GM18861 (cell line): ENCODE data around the gene ANK2.
"Not testable (repeated sequence)": the region's sequence is repeated elsewhere in the genome, so short reads cannot be mapped to it uniquely, and the experiment has no call there.

Source experiments
- ATAC-seq: cut with Tn5 transposase; IDR thresholded peaks from one replicate; pipeline ENCODE4 v1.9.1; 2021; ENCODE audit not compliant: unreplicated experiment

The ANK2 gene

GRCh38 chr4:113050837-113051236, 1.4 kb downstream of the ANK2 start:
- ATAC-seq = no peak

DNA sequence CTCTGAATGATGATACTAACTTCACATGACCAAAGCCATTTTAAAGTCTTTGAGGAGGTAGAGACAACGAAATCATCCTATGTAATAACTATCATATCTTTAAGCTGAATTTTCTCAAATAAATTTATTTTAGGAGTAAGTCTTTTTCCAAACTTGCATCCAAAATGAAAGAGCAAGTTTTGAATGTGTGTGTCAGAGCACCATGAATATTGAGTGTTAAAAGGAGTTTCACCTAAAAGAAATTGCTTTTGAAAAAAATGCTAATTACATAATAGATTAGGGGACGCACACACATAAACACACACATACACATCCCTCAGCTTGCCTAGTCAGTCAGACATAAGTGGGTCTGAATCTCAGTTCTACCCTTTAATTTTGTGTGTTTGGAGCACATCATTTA, 1.9 kb downstream of the ANK2 start:
- no peak for ATAC-seq

GRCh38 chr4:113052379-113052951, 3.0 kb downstream of the ANK2 start:
- ATAC-seq = no peak

DNA sequence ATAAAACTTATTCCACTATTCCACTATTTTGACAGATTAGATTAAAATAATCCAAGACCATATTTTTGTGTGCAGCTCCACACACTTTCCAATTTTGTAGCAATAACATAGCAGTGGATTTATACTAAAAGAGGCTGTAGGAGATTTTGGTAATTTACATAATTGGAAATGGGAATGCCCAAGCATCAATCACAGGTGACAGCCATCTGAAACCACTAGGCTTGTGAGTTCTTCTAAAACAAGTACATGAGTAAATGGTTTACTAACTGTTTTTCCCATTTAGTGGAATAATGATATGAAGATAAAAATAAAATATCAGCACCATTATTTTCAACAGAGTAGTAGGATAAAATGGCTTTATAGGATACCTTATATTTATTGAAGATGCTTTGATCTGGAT, 4.4 kb downstream of the ANK2 start:
- ATAC-seq = no peak

DNA sequence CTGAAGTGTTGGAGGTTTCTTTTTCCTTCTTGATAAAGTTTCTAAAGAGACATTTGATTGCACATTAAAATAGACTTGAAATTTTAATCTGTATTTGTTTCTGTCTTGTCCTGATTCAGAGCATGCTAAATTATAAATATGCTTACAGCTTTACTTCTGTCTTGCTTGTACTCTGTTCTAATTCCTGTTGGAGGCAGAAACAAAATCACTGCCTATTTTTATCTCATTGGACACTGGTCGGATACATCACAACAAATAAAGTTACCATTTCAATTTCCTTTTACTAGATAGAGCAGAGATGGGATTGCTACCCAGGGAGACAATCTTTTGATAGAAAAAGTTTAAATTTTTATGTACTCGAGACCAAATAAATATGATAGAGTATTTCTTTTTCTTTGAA, 6.9 kb downstream of the ANK2 start:
- no peak for ATAC-seq

GRCh38 chr4:113057891-113058290, 8.4 kb downstream of the ANK2 start:
- no peak for ATAC-seq

- ATAC-seq = no peak
Measured at GRCh38 chr4:113059449-113060182, 10.2 kb downstream of the ANK2 start.

DNA sequence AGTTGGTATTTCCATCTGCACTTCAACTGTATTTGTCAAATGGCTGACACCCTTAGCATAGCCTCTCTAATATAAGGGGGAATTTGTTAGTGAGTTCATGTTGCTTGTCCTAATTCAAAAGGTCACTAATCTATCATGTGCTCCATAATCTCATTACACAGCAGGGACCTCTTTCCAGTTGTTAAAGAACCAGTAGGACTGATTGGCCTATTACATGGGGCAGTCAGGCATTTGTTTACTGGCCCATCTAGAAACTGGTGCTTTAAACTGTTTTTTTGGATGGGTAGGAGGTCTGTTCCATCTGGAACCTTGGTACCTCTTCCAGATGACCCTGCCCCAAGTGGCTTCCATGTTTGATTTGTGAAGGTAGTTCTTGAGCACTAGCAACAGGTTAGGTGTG, 11.4 kb downstream of the ANK2 start:
- no peak for ATAC-seq

DNA sequence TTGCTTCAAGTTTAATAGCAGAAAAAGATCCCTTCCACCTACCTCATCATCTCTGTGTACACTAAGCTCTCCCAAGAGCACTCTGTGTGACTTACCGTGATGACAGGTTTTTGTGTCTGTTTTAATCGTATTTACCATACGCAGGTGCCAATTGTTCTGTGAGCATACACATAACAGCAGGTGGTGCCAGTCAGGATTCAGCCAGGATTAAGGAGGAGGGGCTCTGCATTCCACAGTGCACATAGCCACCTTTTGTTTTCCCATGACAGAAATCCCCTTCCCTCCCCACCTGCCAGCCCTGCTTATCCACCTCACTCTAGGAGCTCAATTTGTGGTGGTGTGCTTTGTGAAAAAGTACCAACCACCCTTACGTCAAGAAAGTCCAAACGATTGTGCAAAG, 14.8 kb downstream of the ANK2 start:
- ATAC-seq = no peak

DNA sequence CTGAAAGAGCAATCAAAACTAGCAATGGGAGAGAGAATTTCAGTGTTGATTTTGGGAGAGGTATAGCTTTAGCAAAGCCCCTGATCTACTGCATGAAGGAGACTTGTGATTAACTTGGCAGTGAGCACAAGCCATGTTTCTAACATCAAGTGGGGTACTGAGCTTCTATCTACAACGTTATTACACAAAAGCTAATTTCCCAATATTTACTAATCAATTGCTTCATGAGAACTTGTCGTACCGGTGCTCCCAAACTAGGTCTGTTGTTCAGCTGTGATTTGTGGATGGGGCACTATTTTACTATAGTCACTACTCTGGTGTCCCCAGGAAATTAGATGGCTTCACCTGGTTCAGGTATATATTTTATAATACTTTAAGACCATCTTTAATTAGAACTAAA, 16.2 kb downstream of the ANK2 start:
- ATAC-seq = no peak

DNA sequence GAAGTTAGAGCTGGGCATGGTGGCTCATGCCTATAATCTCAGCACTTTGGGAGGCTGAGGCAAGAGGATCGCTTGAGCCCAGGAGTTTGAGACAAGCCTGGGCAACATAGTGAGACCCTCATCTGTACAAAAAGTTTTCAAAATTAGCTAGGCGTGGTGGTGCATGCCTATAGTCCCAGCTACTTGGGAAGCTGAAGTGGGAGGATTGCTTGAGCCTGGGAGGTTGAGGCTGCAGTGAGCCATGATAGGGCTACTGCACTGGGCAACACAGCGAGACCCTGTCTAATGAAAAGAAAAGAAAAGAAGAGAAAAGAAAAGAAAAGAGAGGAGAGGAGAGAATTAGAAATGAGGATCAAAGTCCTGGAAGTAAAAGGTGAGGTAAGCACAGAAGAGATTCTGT, 19.3 kb downstream of the ANK2 start:
- ATAC-seq = not testable (repeated sequence)

- ATAC-seq = no peak
Measured at GRCh38 chr4:113069212-113069892, 19.9 kb downstream of the ANK2 start.

GRCh38 chr4:113070755-113071154, 21.3 kb downstream of the ANK2 start:
- no peak for ATAC-seq

DNA sequence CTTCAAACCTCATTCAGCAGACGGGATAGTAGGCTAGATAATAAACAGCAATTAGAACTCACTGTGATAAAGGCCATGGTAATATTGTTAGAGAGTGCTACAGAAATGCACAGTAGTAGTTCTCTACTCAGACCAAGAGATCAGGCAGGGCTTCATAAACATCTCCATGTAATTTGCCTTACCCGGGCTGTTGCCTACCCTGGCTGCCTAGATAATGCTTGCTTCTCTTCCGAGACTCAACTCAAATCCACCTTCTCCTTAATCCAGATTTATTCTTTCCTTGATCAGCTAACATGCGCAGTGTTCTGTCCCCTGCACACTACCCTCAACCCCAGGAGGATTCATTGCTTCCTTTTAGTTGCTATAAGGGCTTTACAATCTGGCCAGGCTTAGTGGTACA, 21.8 kb downstream of the ANK2 start:
- ATAC-seq = no peak

DNA sequence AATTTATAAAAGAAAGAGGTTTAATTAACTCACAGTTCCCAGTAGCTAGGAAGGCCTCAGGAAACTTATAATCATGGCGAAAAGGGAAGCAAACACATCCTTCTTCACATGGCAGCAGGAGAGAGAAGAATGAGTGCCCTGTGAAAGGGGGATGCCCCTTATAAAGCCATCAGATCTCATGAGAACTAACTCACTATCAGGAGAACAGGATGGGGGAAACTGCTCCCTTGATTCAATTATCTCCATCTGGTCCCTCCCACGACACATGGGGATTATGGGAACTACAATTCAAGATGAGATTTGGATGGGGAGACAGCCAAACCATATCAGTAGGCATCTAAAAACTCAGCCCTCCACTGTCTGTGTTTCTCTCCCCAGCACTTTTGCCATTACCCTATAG, 22.4 kb downstream of the ANK2 start:
- no peak for ATAC-seq

DNA sequence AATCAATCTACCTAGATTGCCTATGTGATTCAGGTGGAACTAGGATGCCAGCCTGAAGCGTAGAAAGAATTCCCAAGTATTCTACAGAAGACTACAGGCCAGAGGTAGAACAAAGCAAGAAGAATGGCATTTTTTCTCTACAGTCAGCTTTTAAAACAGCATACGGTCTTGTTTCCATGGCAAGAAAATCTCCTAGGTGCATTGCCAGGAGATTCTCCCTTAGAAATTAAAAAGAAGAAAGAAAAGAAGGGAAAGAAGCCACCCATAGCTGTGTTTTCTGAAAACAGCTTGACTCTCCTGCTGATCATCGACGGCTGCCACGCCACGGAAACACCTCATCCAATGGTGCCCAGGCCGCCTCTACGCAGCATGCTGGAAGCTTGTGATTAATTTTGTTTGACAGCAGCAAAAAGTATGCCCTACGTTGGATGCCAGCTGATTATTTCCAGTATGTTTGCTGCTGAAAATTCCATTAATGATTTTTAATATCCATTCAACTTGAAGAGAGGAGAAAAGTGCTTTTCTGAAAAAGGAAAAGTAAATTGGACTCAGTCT, 24.1 kb downstream of the ANK2 start:
- ATAC-seq = no peak

GRCh38 chr4:113077575-113077974, 28.1 kb downstream of the ANK2 start:
- ATAC-seq = no peak

GRCh38 chr4:113078066-113078465, 28.6 kb downstream of the ANK2 start:
- no peak for ATAC-seq

- peak; percentile 81 for ATAC-seq
Measured at GRCh38 chr4:113080050-113080449, 30.6 kb downstream of the ANK2 start.

GRCh38 chr4:113080624-113081023, 31.2 kb downstream of the ANK2 start:
- ATAC-seq = no peak

DNA sequence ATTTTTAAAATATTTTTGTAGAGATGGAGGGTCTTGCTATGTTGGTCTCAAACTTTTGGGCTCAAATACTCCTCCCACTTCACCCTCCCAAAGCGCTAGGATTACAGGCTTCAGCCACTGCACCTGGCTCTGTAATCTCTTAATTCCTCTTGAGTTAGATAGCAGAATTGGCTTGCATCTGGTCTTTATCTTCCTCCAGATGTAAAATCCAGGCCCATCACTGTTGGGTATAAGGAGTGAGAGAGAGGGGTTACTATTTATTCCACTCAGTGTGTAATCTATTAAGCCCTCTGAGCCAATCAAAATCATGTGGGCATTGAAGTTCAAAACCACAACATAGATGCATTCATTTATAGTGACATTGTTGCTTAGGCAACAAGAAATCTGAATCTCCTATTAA, 33.9 kb downstream of the ANK2 start:
- ATAC-seq = no peak

DNA sequence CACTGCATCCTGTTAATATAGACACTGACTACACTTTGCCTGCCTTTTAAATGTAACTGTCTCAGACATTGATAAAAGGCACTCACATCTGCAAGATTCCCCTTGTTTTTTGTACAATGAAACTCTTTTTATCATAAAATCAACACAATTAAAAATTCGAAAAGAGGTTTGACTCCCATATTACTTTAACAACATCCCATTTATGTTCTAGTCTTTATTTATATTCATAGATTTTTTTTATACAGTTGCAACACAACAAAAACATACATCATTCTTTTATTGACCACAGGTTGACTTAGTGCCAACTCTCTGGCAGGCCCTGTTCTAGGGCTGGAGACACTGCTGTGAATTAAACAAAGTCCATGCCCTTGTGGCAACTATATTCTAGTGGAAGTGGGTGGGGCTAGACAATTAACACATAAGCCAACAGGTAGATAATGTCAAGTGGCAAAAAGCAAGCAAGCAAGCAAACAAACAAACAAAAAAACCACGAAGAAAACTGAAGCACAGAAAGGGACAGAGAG, 36.8 kb downstream of the ANK2 start:
- ATAC-seq = no peak
